ENCODE measurements around the gene CRYM. TPM values are rescaled to one million over a fixed set of nuclear protein-coding genes. Genes with fewer than 3 reads are reported as not detected.

CRYM gene
- total RNA-seq, 1 donor from 2014 or later = 15.6 TPM

- DNase-seq (ENCODE audit: low spot score) = no peak
These were observed 33.4 kb downstream of the CRYM start for GRCh38 chr16:21244518-21245215.

- DNase-seq (ENCODE audit: low spot score) = no peak
These were observed 35.3 kb downstream of the CRYM start for GRCh38 chr16:21242756-21243155.

GRCh38 chr16:21239646-21240045 is 38.4 kb downstream of the CRYM start:
- no peak for DNase-seq (ENCODE audit: low spot score)

GRCh38 chr16:21236831-21237230 is 41.3 kb downstream of the CRYM start:
- DNase-seq (ENCODE audit: low spot score) = no peak

GRCh38 chr16:21235199-21235585 is 42.9 kb downstream of the CRYM start:
- no peak for DNase-seq (ENCODE audit: low spot score)

- peak; percentile 79 for DNase-seq (ENCODE audit: low spot score)
These were observed 44.5 kb downstream of the CRYM start, which contains the start of gene ANKS4B for GRCh38 chr16:21233521-21234150. ANKS4B (plus strand) TSS chr16:21233699; CDS start chr16:21233738, 39 bp downstream.

GRCh38 chr16:21233045-21233520 is 45.0 kb downstream of the CRYM start:
- DNase-seq (ENCODE audit: low spot score) = no peak

- no peak for DNase-seq (ENCODE audit: low spot score)
These were observed 49.7 kb downstream of the CRYM start for GRCh38 chr16:21228361-21228872.

GRCh38 chr16:21227866-21228265 is 50.2 kb downstream of the CRYM start:
- no peak for DNase-seq (ENCODE audit: low spot score)

- DNase-seq (ENCODE audit: low spot score) = no peak
These were observed 51.3 kb downstream of the CRYM start for GRCh38 chr16:21226749-21227148.

GRCh38 chr16:21224800-21225199 is 53.3 kb downstream of the CRYM start:
- no peak for DNase-seq (ENCODE audit: low spot score)

GRCh38 chr16:21223787-21224186 is 54.3 kb downstream of the CRYM start:
- no peak for DNase-seq (ENCODE audit: low spot score)

GRCh38 chr16:21222495-21223337 is 55.4 kb downstream of the CRYM start:
- DNase-seq (ENCODE audit: low spot score) = no peak

GRCh38 chr16:21219551-21219950 is 58.5 kb downstream of the CRYM start:
- DNase-seq (ENCODE audit: low spot score) = no peak

- no peak for DNase-seq (ENCODE audit: low spot score)
These were observed 59.9 kb downstream of the CRYM start for GRCh38 chr16:21218153-21218552.

- no peak for DNase-seq (ENCODE audit: low spot score)
These were observed 61.0 kb downstream of the CRYM start for GRCh38 chr16:21217121-21217520.

GRCh38 chr16:21214086-21214485 is 64.0 kb downstream of the CRYM start:
- no peak for DNase-seq (ENCODE audit: low spot score)

- no peak for DNase-seq (ENCODE audit: low spot score)
These were observed 66.6 kb downstream of the CRYM start, which contains the start of gene ZP2 for GRCh38 chr16:21211486-21211885. ZP2 (minus strand) TSS chr16:21211574; CDS start chr16:21211547, 27 bp downstream.

Measured in mucosa of gallbladder (tissue), 1 donor.